Measurements from ENCODE around the gene SOD2.
"Not testable (repeated sequence)": the region's sequence is repeated elsewhere in the genome, so short reads cannot be mapped to it uniquely, and the experiment has no call there.

SOD2 gene

DNA sequence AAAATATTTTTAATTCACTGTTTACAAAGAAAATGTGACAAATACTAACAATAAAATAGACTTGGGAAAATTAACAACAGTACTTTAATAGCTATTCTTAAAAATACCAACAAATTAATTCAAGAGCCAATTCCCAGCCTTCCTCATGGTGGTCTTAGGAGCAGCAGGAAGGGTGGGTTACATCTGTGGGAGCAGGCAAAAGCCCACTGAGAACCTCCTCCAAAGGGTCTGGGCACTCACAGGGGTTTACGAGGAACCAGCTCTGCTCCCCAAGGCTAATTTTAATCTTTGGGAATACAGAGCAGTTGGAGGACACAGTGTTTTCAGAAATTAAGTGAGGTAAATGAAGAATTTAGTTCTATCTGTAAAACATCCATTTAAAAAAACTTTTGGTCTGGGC, 10.2 kb downstream of the SOD2 start:
- no peak for DNase-seq (ENCODE audit: low read depth, low spot score)

DNA sequence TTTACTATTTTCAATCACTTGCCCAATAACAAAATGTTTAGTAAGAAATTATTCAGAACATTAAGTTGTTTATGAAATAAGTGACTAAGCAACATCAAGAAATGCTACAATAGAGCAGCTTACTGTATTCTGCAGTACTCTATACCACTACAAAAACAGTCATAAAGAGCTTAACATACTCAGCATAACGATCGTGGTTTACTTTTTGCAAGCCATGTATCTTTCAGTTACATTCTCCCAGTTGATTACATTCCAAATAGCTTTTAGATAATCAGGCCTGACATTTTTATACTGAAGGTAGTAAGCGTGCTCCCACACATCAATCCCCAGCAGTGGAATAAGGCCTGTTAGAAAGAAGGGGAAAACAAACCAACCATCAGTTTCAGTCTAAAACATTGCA, 10.7 kb downstream of the SOD2 start:
- DNase-seq (ENCODE audit: low read depth, low spot score) = no peak

DNA sequence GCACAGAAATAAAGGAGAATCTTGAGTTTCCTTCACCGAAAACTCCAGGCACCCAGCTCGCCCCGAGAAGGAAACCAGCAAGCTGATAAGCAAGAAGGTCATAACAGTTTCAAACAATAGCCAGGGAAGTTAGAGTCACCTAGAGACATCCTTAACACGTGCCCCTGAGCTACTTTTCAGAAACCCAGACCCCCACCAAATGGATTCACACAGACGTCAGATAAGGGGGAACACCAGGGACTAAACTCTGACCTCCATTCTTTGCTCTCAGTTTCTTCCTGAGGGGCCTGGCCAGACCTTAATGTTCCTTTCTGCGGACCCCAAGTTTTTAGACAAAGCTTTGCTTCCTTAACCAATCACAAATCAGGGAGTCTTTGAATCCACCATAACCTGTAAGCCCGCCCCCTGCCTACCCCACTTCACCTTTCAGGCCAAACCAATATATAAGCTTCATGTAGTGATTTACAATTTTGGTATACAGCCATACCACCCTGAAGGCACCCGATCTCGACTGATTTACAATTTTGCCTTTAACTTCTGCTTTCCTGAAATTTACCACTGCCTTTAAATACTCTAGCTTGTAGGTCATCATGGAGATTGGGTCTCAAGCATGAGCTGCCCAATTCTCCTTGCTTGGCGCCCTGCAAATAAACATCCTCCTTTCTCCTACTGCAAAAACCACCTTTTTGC, 11.7 kb downstream of the SOD2 start:
- no peak for DNase-seq (ENCODE audit: low read depth, low spot score)

DNA sequence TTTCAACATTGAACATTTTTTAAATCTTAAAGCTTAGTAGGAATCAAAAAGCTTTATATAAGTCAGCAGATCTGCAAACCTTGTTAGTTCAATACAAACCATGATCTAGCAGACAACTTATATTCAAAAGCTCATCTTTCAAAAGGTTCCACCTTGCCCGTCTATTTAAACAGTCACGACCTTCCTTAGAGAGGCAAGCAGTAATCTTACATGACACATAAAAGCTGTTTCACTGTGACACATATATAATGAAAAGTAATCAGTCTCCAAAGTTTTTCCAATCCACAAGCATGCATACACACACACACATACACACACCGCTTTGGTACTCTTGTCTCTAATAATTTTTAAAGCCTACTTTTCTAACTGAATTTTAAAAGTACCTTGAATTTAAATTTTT, 12.9 kb downstream of the SOD2 start:
- DNase-seq (ENCODE audit: low read depth, low spot score) = no peak

DNA sequence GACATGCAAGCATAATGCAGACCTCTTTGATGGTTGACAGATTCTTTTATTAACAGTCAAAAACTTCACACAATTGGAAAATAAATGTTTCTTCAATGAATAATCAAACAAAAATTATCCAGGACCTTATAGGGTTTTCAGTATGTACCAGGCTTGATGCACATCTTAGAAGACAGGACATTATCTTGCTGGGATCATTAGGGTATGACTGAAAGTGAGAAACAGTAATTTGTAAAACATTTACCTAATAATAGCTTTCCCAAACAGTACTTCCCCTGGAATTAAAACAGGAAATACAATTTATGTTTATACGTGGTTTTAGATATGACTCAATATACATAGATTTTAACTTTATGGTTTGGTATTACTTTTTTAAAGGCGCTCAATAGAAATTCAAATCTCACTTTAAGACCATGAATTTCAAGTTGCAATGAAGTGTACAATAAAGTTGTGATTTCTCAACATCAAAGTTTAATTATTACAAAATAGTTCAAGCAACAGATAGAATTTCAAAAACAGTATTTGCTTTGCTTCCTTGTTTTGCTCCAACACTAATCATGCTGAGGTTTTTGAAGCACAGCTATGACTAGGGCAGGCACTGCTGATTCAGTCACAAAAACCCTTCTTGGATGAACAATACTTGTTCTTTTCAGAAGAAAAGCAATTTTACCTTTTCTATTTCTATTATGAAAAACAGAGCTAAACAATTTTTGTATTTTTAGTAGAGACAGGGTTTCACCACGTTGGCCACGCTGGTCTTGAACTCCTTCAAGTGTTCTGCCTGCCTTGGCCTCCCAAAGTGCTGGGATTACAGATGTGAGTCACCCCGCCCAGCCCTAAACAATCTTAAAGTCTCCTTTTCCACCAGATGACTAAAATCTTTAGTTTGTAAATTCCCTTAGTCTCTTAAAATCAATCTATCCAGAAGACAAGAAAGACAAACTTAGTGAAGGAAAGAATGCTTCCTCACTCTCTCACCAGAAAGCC, 13.7 kb downstream of the SOD2 start:
- DNase-seq (ENCODE audit: low read depth, low spot score) = no peak

DNA sequence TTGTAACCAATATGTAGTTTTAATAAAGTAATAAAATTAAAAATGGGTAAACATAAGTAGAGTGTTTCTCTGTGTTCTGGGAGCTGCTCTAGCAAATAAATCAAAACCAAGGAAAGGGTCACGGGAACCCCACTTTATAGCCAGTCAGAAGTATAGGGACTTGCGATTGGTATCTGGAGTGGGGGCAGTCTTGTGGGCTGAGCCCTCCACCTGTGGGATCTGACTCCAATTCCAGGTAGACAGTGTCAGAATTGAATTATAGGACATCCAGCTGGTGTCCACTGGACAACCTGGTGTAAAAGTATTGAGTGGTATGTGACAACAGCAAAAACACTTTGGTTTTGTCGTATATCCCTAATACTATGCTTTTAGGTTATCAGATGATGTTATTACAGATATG, 14.5 kb downstream of the SOD2 start:
- no peak for DNase-seq (ENCODE audit: low read depth, low spot score)

DNA sequence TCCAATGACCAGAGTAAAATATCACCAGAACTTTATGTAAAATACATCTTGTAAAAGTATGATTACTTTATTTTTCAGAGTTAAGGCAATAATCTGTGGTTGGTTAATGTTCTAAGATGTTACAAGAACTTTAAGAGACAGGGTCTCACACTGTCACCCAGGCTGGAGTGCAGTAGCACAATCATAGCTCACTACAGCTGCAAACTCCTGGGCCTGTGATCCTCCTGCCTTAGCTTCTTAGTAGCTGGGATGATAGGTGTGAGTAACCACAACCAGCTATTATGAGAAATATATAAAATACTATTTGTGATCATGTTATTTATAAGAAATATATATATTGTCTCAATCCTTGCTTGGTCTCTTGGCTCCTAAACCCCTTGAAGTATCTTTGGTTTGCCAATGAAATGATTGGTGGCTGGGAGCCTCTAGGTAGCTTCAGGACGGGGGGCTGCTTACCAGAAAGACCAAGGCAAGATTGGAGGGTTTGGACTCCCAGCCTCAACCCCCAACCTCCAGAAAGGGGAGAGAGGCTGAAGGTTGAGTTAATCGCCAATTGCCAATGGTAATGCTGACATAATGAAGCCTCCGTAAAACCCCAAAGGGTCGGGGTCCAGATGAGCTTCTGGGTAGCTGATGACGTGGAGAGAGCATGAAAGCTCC, 15.4 kb downstream of the SOD2 start:
- DNase-seq (ENCODE audit: low read depth, low spot score) = no peak

DNA sequence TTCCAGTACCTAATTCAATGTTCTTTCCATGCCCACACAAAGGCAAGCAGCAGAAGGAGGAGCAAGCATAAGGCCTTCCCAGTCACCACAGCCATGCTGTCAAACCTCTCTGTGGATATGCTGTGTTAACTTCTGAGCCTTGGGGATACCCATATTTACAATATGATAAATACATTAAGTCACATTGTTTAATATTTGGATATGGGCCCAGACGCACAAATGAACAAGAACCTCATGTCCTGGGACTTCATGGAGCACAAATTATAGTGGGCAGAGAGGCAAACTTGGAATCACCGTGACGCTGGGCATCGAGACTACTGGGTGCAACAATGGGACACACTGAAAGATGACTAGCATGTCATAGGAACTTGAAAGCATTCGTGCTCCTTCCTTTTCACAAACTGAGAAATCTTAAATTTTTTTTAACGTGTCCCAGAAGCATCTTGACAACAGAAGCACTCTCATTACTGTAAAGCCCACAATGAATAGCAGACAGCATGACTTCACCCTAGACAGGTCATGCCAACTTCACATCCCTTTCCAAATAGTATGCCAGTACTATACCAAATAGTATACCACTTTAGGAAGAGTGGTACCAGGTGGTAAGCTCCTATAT, 16.0 kb downstream of the SOD2 start:
- no peak for DNase-seq (ENCODE audit: low read depth, low spot score)

DNA sequence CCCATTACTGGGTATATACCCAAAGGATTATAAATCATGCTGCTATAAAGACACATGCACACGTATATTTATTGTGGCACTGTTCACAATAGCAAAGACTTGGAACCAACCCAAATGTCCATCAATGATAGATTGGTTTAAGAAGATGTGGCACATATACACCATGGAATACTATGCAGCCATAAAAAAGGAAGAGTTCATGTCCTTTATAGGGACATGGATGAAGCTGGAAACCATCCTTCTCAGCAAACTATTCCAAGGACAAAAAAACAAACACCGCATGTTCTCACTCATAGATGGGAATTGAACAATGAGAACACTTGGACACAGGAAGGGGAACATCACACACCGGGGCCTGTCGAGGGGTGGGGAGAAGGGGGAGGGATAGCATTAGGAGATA, 16.8 kb downstream of the SOD2 start:
- not testable (repeated sequence) for DNase-seq (ENCODE audit: low read depth, low spot score)

DNA sequence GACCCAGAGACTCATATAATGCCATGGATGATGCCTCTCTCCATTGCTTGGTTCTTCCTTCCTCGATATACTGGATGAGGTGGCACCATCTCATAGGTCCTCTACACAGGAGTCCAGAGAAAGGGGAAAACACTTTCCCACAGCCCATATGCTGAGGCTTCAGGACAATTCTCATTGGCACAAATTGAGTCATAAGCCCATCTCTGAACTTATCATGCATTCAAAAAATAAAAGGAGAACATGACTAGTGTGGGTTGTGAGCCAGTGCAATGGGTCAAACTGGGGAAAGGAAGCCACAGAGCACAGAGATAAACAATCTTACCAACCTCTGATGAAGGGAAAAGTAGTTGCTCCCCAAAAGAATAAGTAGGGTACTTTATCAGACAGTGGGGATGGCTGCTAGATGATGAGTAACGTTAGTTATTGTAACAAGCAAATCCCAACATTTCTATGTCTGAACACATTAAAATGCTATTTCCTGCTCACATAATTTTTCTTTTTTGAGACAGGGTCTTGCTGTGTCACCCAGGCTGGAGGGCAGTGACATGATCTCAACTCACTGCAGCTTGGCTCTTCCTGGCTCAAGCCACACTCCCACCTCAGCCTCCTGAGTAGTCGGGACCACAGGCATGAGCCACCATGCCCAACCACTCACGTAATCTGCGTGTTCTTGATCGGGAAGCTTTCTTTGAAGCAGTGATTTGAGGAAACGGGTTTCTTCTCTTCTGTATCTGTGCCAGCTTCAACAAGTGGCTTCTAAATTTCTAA, 27.0 kb downstream of the SOD2 start:
- no peak for DNase-seq (ENCODE audit: low read depth, low spot score)

DNA sequence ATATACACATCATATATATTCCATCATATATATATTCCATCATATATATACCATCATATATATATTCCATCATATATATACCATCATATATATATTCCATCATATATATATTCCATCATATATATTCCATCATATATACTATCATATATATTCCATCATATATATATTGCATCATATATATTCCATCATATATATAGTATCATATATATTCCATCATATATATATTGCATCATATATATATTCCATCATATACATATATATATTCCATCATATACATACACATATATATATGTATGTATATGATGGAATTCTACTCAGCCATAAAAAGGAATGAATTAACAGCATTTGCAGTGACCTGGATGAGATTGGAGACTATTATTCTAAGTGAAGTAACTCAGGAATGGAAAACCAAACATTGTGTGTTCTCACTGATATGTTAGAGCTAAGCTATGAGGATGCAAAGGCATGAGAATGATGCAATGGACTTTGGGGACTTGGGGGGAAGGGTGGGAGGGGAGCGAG, 29.6 kb downstream of the SOD2 start:
- not testable (repeated sequence) for DNase-seq (ENCODE audit: low read depth, low spot score)

DNA sequence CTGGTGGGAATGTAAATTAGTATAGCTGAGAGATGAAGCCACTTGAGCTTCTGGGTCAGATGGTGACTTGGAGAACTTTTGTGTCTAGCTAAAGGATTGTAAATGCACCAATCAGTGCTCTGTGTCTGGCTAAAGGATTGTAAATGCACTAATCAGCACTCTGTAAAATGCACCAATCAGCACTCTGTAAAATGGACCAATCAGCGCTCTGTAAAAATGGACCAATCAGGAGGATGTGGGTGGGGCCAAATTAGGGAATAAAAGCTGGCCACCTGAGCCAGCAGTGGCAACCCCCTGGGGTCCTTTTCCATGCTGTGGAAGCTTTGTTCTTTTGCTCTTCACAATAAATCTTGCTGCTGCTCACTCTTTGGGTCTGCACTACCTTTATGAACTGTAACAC, 31.1 kb downstream of the SOD2 start:
- DNase-seq (ENCODE audit: low read depth, low spot score) = not testable (repeated sequence)

DNA sequence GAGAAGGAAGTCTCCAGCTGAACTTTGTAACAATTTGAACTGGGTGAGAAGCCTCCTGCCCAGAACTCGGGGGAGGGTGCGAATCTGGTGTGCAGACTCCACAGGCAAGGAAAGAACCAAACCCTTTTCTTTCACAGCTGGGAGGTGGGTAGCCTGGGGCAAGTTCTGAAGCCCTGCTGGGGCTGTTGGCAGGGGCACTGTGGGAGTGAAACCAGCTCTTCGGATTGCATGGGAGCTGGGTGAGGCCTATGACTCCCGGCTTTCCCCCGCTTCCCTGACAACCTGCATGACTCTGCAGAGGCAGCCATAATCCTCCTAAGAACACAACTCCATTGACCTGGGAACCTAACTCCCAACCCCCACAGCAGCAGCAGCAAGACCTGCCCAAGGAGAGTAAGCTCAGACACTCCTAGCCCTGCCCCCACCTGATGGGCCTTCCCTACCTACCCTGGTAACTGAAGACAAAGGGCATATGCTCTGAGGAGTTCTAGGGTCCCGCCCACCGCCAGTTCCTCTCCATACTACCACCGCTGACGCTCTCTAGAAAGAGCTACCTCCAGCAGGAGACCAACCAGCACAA, 37.5 kb downstream of the SOD2 start:
- no peak for DNase-seq (ENCODE audit: low read depth, low spot score)

DNA sequence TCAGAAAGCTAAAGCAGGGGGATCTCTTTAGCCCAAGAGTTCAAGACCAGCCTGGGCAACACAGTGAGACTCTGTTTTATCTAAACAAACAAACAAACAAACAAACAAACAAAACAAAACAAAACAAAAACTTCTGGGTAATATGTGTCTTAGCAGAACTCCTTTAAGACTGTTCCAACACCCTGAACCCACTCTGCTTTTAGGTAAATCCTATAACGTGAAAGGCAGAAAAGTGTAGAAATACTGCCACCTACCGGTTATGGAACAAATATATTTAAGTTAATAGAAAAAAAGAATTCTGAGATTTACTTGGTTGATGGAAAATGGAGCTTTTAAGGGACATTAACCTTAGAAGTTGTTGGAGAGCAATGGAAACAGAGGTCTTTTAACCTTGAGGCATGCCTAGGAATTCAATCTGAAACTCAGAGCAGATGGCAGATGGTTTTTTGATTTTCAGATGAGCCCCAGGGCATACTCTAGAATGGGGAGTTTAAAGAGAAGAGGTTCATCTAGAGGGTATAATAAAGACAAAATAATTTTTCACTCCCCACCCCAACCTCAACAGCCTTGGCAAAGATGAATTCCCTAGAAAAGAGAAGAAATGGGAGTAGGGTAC, 38.5 kb downstream of the SOD2 start:
- DNase-seq (ENCODE audit: low read depth, low spot score) = no peak

DNA sequence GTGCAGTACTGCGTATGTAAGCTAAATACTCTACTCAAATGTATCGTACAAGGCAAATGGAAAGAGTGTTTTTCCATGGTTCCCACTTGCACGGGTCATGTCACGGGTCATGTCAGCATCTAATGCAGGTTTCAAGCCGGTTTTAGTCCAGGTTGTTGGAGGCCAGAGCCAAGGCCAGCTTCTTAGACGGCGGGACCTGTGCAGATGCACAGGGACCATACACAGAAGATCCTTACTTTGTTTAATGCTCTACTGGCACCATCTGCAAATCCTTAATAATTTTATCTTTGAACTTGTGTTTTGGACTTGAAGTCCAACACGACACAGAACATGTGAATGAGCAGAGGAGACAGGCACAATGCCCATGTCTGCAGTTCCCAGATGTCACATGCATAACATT, 42.7 kb downstream of the SOD2 start:
- DNase-seq (ENCODE audit: low read depth, low spot score) = no peak

DNA sequence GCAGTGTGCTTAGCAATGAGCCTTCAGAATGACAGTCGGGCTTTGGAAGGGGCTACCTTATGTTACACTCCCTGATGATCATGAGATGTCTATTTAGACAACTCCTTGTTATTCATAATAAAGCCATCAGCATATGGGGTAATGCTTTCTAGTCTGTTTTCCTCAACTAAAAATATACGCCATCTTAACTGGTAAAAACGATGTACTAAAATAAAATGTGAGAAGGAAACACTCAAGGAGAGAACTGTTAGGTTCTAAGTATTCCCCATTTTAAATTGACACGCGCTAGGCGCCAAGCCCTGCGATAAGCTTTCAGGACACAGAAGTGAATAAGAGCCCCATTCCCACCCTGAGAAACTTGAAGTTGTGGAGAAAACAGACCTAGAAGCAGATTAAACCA, 43.6 kb downstream of the SOD2 start:
- no peak for DNase-seq (ENCODE audit: low read depth, low spot score)

DNA sequence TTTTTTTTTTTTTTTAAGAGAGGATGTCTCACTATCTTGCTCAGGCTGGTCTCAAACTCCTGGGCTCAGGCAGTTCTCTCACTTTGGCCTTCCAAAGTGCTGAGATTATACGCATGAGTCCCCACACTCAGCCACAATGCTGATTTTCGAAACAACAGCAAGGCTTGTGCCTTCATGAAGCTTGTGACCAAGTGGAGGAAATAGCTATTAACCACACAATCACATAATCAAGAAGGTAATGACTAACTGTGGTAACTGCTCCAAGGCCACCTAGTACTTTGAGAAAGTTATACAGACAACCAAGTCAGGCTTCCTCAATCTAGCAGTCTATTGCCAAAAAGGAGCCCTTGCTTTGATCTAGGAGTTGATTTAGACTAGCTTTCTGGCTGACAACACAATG, 46.3 kb downstream of the SOD2 start:
- no peak for DNase-seq (ENCODE audit: low read depth, low spot score)

DNA sequence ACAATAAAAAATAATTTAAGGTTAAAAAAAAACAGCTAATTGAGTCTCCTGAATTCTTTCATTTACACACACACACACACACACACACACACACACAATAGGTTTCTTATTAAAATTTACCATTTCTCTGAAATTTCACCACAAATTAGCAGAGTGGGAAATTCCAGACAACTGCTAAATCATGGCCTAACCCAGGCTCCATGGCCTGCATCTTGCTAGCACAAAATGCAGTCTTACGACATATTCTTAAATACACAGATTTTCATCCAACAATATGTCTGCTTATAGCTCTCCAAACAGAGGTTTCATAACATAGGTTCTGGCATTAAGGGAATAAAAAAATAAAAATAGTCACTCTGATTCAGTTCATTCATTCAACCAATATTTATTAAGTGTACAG, 46.9 kb downstream of the SOD2 start:
- DNase-seq (ENCODE audit: low read depth, low spot score) = no peak

DNA sequence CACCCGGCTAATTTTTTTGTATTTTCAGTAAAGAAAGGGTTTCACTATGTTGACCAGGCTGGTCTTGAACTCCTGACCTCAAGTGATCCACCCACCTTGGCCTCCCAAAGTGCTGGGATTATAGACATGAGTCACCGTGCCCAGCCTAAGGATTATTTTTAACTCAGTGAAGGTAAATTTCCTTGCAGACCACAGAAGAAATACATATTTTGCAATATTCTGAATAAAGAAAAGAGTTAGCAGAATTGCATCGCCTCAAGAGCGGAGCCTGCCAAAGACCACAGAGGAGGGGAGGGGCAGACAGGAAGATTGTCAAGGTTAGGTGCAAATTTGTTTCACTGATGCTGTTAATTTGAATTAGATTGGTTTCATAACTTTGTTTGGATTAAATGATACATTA, 47.4 kb downstream of the SOD2 start:
- no peak for DNase-seq (ENCODE audit: low read depth, low spot score)

Measured in brain pericyte (primary cell).